MM.1S (cell line): Measurements from ENCODE around the gene GRIA4.

Experiments
- DNase-seq: peaks from one replicate; pipeline ENCODE4 v3.0.0-alpha.2; 2015
- H2AFZ ChIP-seq: fragments of 300-600 bp; sonication (generic); 2 replicates; pipeline ENCODE4 v1.6.0; 2016; ENCODE audit warnings: antibody characterized with exemption, low read length
- H3F3A ChIP-seq: fragments of 300-600 bp; sonication (generic); 2 replicates; pipeline ENCODE4 v1.6.1; 2016; ENCODE audit warnings: mild to moderate bottlenecking, antibody characterized with exemption, low read length, moderate library complexity, mixed read lengths; ENCODE audit not compliant: insufficient read depth
- H3K27ac ChIP-seq: fragments of 300-600 bp; sonication (generic); 2 replicates; pipeline ENCODE4 v1.5.1; 2016; ENCODE audit warnings: mild to moderate bottlenecking, low read length
- H3K27me3 ChIP-seq: fragments of 300-600 bp; sonication (generic); replicated peaks from 2 replicates; pipeline ENCODE4 v1.6.0; 2016; ENCODE audit warnings: low read length; ENCODE audit not compliant: insufficient read depth
- H3K36me3 ChIP-seq: fragments of 300-600 bp; sonication (generic); replicated peaks from 2 replicates; pipeline ENCODE4 v1.6.1; 2016; ENCODE audit warnings: mild to moderate bottlenecking, low read length, mixed read lengths; ENCODE audit not compliant: insufficient read depth
- H3K4me1 ChIP-seq: fragments of 300-600 bp; sonication (generic); 2 replicates; pipeline ENCODE4 v1.6.1; 2016; ENCODE audit warnings: low read length, mixed read lengths
- H3K4me2 ChIP-seq: fragments of 300-600 bp; sonication (generic); 2 replicates; pipeline ENCODE4 v1.6.0; 2016; ENCODE audit warnings: low read depth, low read length
- H3K4me3 ChIP-seq: fragments of 300-600 bp; sonication (generic); 2 replicates; pipeline ENCODE4 v1.5.1; 2016; ENCODE audit warnings: low read length, mixed read lengths
- H3K79me2 ChIP-seq: fragments of 300-600 bp; sonication (generic); 2 replicates; pipeline ENCODE4 v1.6.1; 2016; ENCODE audit warnings: mixed run types, low read length, mixed read lengths
- H3K9ac ChIP-seq: fragments of 300-600 bp; sonication (generic); 2 replicates; pipeline ENCODE4 v1.6.1; 2016; ENCODE audit warnings: low read length, mixed read lengths
- H3K9me2 ChIP-seq: fragments of 300-600 bp; sonication (generic); replicated peaks from 2 replicates; pipeline ENCODE4 v1.6.1; 2016; ENCODE audit warnings: mild to moderate bottlenecking, low read length, mixed read lengths; ENCODE audit not compliant: insufficient read depth
- H3K9me3 ChIP-seq: fragments of 300-600 bp; sonication (generic); replicated peaks from 2 replicates; pipeline ENCODE4 v1.6.1; 2016; ENCODE audit warnings: mild to moderate bottlenecking, low read length, mixed read lengths; ENCODE audit not compliant: insufficient read depth
- H4K20me1 ChIP-seq: fragments of 300-600 bp; sonication (generic); 2 replicates; pipeline ENCODE4 v1.6.1; 2016; ENCODE audit warnings: mild to moderate bottlenecking, low read length, moderate library complexity, mixed read lengths; ENCODE audit not compliant: insufficient read depth
- EZH2 ChIP-seq: fragments of 300-600 bp; sonication (generic); optimal IDR thresholded peaks from 2 replicates; pipeline ENCODE3; 2017; ENCODE audit warnings: low read depth, mild to moderate bottlenecking, antibody characterized with exemption, low read length, mixed read lengths
- EZH2phosphoT487 ChIP-seq: fragments of 300-600 bp; sonication (generic); IDR thresholded peaks from 2 replicates; pipeline ENCODE4 v1.6.1; 2018; ENCODE audit warnings: antibody characterized with exemption, low read length
- TF ChIP-seq, protein P1 (sequence below): fragments of 300-600 bp; sonication (generic); IDR thresholded peaks from 2 replicates; pipeline ENCODE4 v1.5.1; 2016; ENCODE audit warnings: antibody characterized with exemption, low read length, mixed read lengths

Gene GRIA4

DNA sequence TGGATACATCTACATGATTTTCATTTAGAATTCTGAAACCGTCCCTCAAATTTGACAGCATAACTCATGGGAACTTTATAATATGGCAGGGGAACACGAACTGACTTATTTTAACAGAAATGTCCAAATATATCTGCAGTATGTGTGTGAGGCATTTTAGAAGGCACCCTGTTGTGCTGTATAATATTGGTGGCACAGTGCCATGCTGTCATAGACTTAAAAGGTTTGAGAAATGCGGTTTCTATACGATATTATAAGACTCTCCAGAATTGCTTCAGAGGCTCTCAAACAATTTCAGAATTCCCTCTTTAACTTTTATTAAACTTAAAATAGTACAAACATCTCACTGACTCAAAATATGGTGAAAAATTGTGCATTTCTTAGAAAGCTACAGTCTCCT lies 230.5 kb downstream of the GRIA4 start:
- no peaks in the 10 kb centered on the region for H3K9me2 ChIP-seq
- H3K9ac ChIP-seq, result no peak overlapping the region
- H3K27ac ChIP-seq, result no peak overlapping the region
- no peak for DNase-seq
- no peak overlapping the region for H3K4me2 ChIP-seq
- H3K9me3 ChIP-seq, result no peaks in the 10 kb centered on the region
- H3F3A ChIP-seq, result no peaks in the 10 kb centered on the region
- H3K4me1 ChIP-seq, result no peaks in the 10 kb centered on the region
- TF ChIP-seq EZH2phosphoT487, result no peak
- H3K79me2 ChIP-seq, result no peaks in the 10 kb centered on the region
- no peak overlapping the region for H2AFZ ChIP-seq
- no peaks in the 10 kb centered on the region for H4K20me1 ChIP-seq
- no peaks in the 10 kb centered on the region for H3K36me3 ChIP-seq
- no peak overlapping the region for H3K4me3 ChIP-seq
- no peaks in the 10 kb centered on the region for H3K27me3 ChIP-seq

DNA sequence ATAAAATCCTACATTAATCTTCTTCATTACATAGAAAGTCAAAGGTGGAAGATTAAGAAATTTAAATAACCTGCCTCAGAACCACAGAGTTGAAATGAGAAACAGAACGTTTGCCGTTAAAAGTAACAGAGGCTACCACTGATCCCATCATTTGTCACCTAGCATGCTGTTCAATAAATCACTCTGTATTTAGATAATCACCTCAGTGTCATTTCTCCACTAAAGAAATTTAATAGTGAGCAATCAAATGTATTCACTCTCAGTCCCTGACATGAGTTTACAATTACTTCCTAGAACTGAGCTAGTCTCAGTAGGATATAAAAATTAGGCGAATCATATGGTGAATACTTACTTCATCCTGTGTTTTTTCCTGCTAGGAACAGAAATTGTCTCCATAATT lies 242.5 kb downstream of the GRIA4 start:
- Histone ChIP-seq H2AFZ (no peak overlapping the region), H3K79me2 (no peaks in the 10 kb centered on the region), H3K9me2 (no peaks in the 10 kb centered on the region), H4K20me1 (no peaks in the 10 kb centered on the region), H3K27ac (no peak overlapping the region), H3K9ac (no peak overlapping the region), H3K27me3 (no peaks in the 10 kb centered on the region), H3K4me1 (no peaks in the 10 kb centered on the region), H3K36me3 (no peaks in the 10 kb centered on the region), H3K4me3 (no peak overlapping the region), H3F3A (no peaks in the 10 kb centered on the region), H3K9me3 (no peaks in the 10 kb centered on the region), H3K4me2 (no peak overlapping the region)
- no peak for DNase-seq
- TF ChIP-seq EZH2 (no peak), EZH2phosphoT487 (no peak)
- TF ChIP-seq, protein P1, sequence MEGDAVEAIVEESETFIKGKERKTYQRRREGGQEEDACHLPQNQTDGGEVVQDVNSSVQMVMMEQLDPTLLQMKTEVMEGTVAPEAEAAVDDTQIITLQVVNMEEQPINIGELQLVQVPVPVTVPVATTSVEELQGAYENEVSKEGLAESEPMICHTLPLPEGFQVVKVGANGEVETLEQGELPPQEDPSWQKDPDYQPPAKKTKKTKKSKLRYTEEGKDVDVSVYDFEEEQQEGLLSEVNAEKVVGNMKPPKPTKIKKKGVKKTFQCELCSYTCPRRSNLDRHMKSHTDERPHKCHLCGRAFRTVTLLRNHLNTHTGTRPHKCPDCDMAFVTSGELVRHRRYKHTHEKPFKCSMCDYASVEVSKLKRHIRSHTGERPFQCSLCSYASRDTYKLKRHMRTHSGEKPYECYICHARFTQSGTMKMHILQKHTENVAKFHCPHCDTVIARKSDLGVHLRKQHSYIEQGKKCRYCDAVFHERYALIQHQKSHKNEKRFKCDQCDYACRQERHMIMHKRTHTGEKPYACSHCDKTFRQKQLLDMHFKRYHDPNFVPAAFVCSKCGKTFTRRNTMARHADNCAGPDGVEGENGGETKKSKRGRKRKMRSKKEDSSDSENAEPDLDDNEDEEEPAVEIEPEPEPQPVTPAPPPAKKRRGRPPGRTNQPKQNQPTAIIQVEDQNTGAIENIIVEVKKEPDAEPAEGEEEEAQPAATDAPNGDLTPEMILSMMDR, result no peak

DNA sequence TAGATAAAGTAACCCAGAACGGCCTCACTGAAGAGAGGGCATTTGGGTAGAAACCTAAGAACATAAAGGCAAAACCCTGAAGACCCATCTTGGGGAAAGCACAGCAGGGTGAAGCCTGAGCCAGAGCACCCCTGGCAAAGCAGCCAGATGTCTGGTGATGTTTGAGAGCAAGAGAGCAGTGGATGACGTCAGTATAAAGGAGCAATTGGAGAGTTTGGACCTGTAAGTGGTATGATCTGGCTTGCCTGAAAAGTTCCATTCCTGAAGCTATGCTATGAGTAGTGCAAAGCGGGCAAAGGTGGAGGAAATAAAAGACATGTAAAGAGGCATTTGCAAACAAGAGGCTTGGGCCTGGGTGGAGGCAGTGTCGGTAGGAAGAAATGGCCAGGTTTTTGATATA lies 244.4 kb downstream of the GRIA4 start:
- no peak overlapping the region for H2AFZ ChIP-seq
- no peaks in the 10 kb centered on the region for H3K9me2 ChIP-seq
- H4K20me1 ChIP-seq, result no peaks in the 10 kb centered on the region
- no peaks in the 10 kb centered on the region for H3K79me2 ChIP-seq
- H3K4me1 ChIP-seq, result no peaks in the 10 kb centered on the region
- no peaks in the 10 kb centered on the region for H3F3A ChIP-seq
- H3K4me3 ChIP-seq, result no peak overlapping the region
- no peak for DNase-seq
- no peak overlapping the region for H3K4me2 ChIP-seq
- H3K36me3 ChIP-seq, result no peaks in the 10 kb centered on the region
- no peak overlapping the region for H3K27ac ChIP-seq
- TF ChIP-seq, protein P1, result no peak
- TF ChIP-seq EZH2phosphoT487 (no peak), EZH2 (no peak)
- no peaks in the 10 kb centered on the region for H3K27me3 ChIP-seq
- H3K9ac ChIP-seq, result no peak overlapping the region
- H3K9me3 ChIP-seq, result no peaks in the 10 kb centered on the region

DNA sequence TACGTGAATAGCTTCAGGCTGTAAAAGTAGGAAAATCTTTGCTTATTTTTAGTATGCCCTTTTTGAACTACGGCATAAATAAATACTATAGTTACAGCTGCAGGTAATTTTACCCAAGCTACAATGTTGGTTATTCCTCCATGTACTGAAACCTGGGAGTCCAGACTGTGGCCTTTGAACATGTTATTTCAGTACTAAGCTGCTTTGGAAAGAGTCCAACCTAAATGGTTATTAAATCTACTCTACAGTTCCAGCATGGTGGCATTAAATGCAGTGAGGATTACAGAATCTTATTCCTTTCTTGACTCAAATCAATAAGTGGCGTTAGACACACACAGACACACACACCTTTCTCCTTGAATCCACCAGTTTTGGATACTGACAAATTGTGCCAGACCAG lies 247.1 kb downstream of the GRIA4 start:
- H3K9ac ChIP-seq, result no peak overlapping the region
- H3F3A ChIP-seq, result no peaks in the 10 kb centered on the region
- H3K36me3 ChIP-seq, result no peaks in the 10 kb centered on the region
- no peak overlapping the region for H3K4me2 ChIP-seq
- no peaks in the 10 kb centered on the region for H3K27me3 ChIP-seq
- no peak overlapping the region for H3K4me3 ChIP-seq
- no peaks in the 10 kb centered on the region for H3K4me1 ChIP-seq
- DNase-seq, result no peak
- no peak overlapping the region for H2AFZ ChIP-seq
- no peaks in the 10 kb centered on the region for H3K9me3 ChIP-seq
- no peak for TF ChIP-seq EZH2
- TF ChIP-seq, protein P1, result no peak
- TF ChIP-seq EZH2phosphoT487, result no peak
- H4K20me1 ChIP-seq, result no peaks in the 10 kb centered on the region
- H3K79me2 ChIP-seq, result no peaks in the 10 kb centered on the region
- no peaks in the 10 kb centered on the region for H3K9me2 ChIP-seq
- H3K27ac ChIP-seq, result no peak overlapping the region
